Gastrocnemius medialis (tissue), 4 donors: ENCODE data around the gene TTC29. TPM values are rescaled to one million over a fixed set of nuclear protein-coding genes. Genes with fewer than 3 reads are reported as not detected.

Source experiments
- ATAC-seq, 2 donors: fragments of 150-250 bp; one replicate each; pipeline ENCODE4 v1.9.1; 2016
- DNase-seq, 2 donors: peaks; one replicate each; pipeline ENCODE4 v3.0.0-alpha.2; 2019
- H3K27ac ChIP-seq, 4 donors: fragments of 200-600 bp; sonication (generic); 1 replicate in 1 of 4; 2 replicates in 3 of 4; pipeline ENCODE4 v1.5.1; 2016 to 2018; ENCODE audit warnings: mild to moderate bottlenecking in 2 of 4, moderate library complexity in 1 of 4
- H3K27me3 ChIP-seq, 3 donors: fragments of 200-600 bp; sonication (generic) in 2 of 3; 1 replicate in 1 of 3; 2 replicates in 2 of 3; pipeline versions ENCODE4 v1.5.1 to v1.6.0; 2016 to 2019; ENCODE audit warnings: mild to moderate bottlenecking in 1 of 3, moderate library complexity in 1 of 3
- H3K36me3 ChIP-seq, 2 donors: fragments of 200-600 bp; sonication (generic) in 1 of 2; one replicate each; pipeline ENCODE4 v1.5.1; 2017 to 2018
- H3K4me1 ChIP-seq, 2 donors: fragments of 200-600 bp; sonication (generic) in 1 of 2; one replicate each; pipeline ENCODE4 v1.5.1; 2016 to 2017; ENCODE audit warnings: mild to moderate bottlenecking in 2 of 2
- H3K4me3 ChIP-seq, 4 donors: fragments of 200-600 bp; sonication (generic) in 3 of 4; 1 replicate in 1 of 4; 2 replicates in 3 of 4; pipeline ENCODE4 v1.5.1; 2016 to 2019; ENCODE audit warnings: mild to moderate bottlenecking in 2 of 4
- H3K9me3 ChIP-seq, 3 donors: fragments of 200-600 bp; sonication (generic) in 2 of 3; 1 replicate in 1 of 3; 2 replicates in 2 of 3; pipeline ENCODE4 v1.5.1; 2016 to 2019
- POLR2A ChIP-seq, 2 donors: fragments of 450-650 bp; IDR thresholded peaks; one replicate each; pipeline ENCODE4 v1.6.1; 2017; ENCODE audit warnings: antibody characterized with exemption in 2 of 2, mild to moderate bottlenecking in 2 of 2, moderate library complexity in 2 of 2
- in situ Hi-C, 4 donors: fragments of 200-750 bp; cut with MboI; loops; one replicate each; pipeline versions ENCODE4 v1.15.0 to v1.8.0; 2017; ENCODE audit warnings: low sequenced_read_pairs in 4 of 4
- intact Hi-C: fragments of 100-400 bp; cut with DNase I; formaldehyde crosslinking; loops from one replicate; pipeline ENCODE4 v1.15.1; 2023; ENCODE audit warnings: low total_unique reads
- total RNA-seq, 4 donors: library from RNA; depleted of rRNA; stranded (reverse); fragments of >200 nt; gene quantifications; one replicate each; pipeline versions ENCODE4 v1.1.0 to v1.2.3, GENCODE V29; 2016
- TF ChIP-seq, protein P1 (sequence below), 5 experiments: fragments of 450-650 bp in 3 of 5; fragments of 200-600 bp in 2 of 5; sonication (generic) in 2 of 5; IDR thresholded peaks in 4 of 5; conservative IDR thresholded peaks in 1 of 5; 1 replicate in 4 of 5; 2 replicates in 1 of 5; pipeline ENCODE4 v1.5.1; 2016 to 2019; ENCODE audit warnings: antibody characterized with exemption in 5 of 5, mild to moderate bottlenecking in 3 of 5, moderate library complexity in 3 of 5

Gene TTC29
- total RNA-seq, 4 donors from 2014 or later: not detected

DNA sequence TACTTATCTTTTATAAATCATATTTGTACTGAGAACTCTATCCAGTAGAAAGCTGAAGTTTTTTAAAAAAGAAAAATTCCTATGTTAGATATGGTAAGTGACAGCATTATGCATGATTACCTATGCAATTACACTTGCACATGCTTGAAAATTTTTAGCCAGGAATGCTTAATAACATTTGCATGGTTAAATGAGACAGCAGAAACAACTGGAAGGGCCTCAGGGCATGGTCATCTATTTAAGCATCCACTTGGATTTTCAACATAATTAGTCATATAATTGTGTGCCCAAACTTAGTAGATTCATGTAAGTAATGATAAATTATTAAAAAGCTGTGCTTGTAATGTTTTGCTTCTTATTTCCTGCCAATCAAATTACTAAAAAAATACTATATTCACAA lies 151.9 kb downstream of the TTC29 start:
- intact Hi-C loops: no loop called here
- TF ChIP-seq, protein P1, sequence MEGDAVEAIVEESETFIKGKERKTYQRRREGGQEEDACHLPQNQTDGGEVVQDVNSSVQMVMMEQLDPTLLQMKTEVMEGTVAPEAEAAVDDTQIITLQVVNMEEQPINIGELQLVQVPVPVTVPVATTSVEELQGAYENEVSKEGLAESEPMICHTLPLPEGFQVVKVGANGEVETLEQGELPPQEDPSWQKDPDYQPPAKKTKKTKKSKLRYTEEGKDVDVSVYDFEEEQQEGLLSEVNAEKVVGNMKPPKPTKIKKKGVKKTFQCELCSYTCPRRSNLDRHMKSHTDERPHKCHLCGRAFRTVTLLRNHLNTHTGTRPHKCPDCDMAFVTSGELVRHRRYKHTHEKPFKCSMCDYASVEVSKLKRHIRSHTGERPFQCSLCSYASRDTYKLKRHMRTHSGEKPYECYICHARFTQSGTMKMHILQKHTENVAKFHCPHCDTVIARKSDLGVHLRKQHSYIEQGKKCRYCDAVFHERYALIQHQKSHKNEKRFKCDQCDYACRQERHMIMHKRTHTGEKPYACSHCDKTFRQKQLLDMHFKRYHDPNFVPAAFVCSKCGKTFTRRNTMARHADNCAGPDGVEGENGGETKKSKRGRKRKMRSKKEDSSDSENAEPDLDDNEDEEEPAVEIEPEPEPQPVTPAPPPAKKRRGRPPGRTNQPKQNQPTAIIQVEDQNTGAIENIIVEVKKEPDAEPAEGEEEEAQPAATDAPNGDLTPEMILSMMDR (IDR thresholded peaks at IDR 0.05 in 4 of 5, conservative IDR thresholded peaks at IDR 0.05 in 1 of 5): no peak
- TF ChIP-seq POLR2A (IDR thresholded peaks at IDR 0.05): no peak
- no peak for ATAC-seq
- Histone ChIP-seq H3K36me3 (no peaks in the 10 kb centered on the region), H3K4me3 (no peak overlapping the region), H3K27me3 (no peaks in the 10 kb centered on the region), H3K4me1 (no peaks in the 10 kb centered on the region), H3K27ac (no peak overlapping the region), H3K9me3 (no peaks in the 10 kb centered on the region)
- no peak for DNase-seq
- in situ Hi-C loops: no loop called here

GRCh38 chr4:146791439-146791838 lies 154.2 kb downstream of the TTC29 start:
- Histone ChIP-seq H3K9me3 (no peaks in the 10 kb centered on the region), H3K4me3 (no peak overlapping the region), H3K36me3 (no peaks in the 10 kb centered on the region), H3K4me1 (no peaks in the 10 kb centered on the region), H3K27ac (no peak overlapping the region), H3K27me3 (no peaks in the 10 kb centered on the region)
- intact Hi-C loops: no loop called here
- ATAC-seq (no peak), DNase-seq (no peak)
- TF ChIP-seq, protein P1 (IDR thresholded peaks at IDR 0.05 in 4 of 5, conservative IDR thresholded peaks at IDR 0.05 in 1 of 5): no peak
- TF ChIP-seq POLR2A (IDR thresholded peaks at IDR 0.05): no peak
- in situ Hi-C loops: no loop called here

GRCh38 chr4:146790515-146790914 lies 155.1 kb downstream of the TTC29 start:
- ATAC-seq (no peak), DNase-seq (no peak)
- H3K36me3 ChIP-seq: no peaks in the 10 kb centered on the region
- intact Hi-C loops: no loop called here
- no peak overlapping the region for H3K4me3 ChIP-seq
- H3K27me3 ChIP-seq: no peaks in the 10 kb centered on the region
- H3K27ac ChIP-seq: no peak overlapping the region
- in situ Hi-C loops: no loop called here
- H3K4me1 ChIP-seq: no peaks in the 10 kb centered on the region
- TF ChIP-seq POLR2A (IDR thresholded peaks at IDR 0.05): no peak
- H3K9me3 ChIP-seq: no peaks in the 10 kb centered on the region

- in situ Hi-C loops: no loop called here
- H3K4me3 ChIP-seq: no peak overlapping the region
Measured at GRCh38 chr4:146787731-146788130, 157.9 kb downstream of the TTC29 start.

DNA sequence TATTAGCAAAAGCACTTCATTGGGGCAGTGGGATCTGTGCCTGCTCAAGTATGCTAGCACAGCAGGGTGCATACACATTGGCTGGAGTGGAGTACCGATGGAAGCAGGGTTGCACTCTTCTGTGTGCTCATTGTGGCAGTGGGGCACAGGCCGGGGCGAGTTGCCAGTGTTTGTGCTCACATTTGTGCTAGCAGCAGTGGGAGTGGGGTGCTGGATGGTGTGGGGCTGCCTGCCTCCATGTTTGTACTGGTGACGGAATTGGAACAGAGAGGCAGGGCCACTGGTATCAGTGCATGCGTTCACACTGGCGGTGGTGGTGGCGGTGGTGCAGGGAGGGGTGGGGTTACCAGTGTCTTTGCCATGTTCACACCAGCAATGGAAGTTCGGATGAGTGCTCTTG lies 169.0 kb downstream of the TTC29 start:
- in situ Hi-C loops (no loop called here), intact Hi-C loops (no loop called here)
- no peak overlapping the region for H3K4me3 ChIP-seq
- DNase-seq (no peak), ATAC-seq (no peak)
- no peak overlapping the region for H3K27ac ChIP-seq
- no peaks in the 10 kb centered on the region for H3K4me1 ChIP-seq
- no peaks in the 10 kb centered on the region for H3K36me3 ChIP-seq
- no peaks in the 10 kb centered on the region for H3K9me3 ChIP-seq
- H3K27me3 ChIP-seq: no peaks in the 10 kb centered on the region
- TF ChIP-seq, protein P1 (IDR thresholded peaks at IDR 0.05 in 4 of 5, conservative IDR thresholded peaks at IDR 0.05 in 1 of 5): no peak
- TF ChIP-seq POLR2A (IDR thresholded peaks at IDR 0.05): no peak

More at GRCh38 chr4:146787731-146788130, 157.9 kb downstream of the TTC29 start:
- Histone ChIP-seq H3K4me1 (no peaks in the 10 kb centered on the region), H3K9me3 (no peaks in the 10 kb centered on the region), H3K36me3 (no peaks in the 10 kb centered on the region), H3K27ac (no peak overlapping the region), H3K27me3 (no peaks in the 10 kb centered on the region)
- TF ChIP-seq, protein P1 (IDR thresholded peaks at IDR 0.05 in 4 of 5, conservative IDR thresholded peaks at IDR 0.05 in 1 of 5): no peak
- TF ChIP-seq POLR2A (IDR thresholded peaks at IDR 0.05): no peak
- DNase-seq (no peak), ATAC-seq (no peak)
- intact Hi-C loops: no loop called here
